ENCODE data around the gene PLAC9. TPM values are rescaled to one million over a fixed set of nuclear protein-coding genes. Genes with fewer than 3 reads are reported as not detected.
A peak's percentile ranks its signal among the peaks of the same experiment; 100 is the strongest.

The PLAC9 gene
- total and polyA plus RNA-seq, 2 donors (not counting 1 experiment from before 2014, with no cell fraction given): 16.7 to 40.4 TPM

- peaks cover 51% of the 10 kb centered on the region for H3K36me3 ChIP-seq (ENCODE audit: control insufficient read depth, insufficient read depth, low read length)
These were observed 35.6 kb downstream of the PLAC9 start for GRCh38 chr10:80168162-80168511.

DNA sequence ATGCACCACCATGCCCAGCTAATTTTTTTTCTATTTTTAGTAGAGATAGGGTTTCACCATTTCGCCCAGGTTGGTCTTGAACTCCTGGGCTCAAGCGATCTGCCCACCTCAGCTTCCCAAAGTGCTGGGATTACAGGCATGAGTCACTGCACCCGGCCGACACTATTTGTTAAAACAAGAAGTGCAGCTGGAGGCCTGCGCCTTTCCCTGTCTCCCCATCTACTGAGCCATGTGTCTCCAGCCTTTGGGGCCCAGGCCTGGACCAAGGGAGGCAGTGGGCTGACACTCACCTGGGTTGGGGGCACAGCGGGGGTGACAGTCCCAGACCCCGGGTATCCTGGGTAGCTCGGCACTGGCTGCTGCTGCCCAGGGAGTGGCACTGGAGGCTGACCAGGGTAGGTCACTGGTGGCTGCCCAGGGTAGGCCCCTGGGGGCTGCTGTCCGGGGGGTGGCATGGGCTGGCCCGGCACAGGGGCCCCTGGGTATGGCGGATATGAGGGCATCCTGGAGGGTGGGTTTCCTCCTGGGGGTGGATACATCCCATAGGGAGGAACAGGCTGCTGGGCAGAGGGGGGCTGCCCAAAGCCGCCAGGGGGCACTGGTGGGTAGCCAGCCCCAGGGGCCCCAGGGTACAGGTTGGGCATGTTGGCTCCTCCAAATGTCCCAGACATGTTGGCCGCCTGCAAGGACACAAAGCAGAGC is 36.3 kb downstream of the PLAC9 start:
- Histone ChIP-seq H3K9me3 (ENCODE audit: control insufficient read depth, insufficient read depth, low read depth, low read length) (no peaks in the 10 kb centered on the region), H3K9ac (ENCODE audit: insufficient read depth, low read length) (no peak overlapping the region), H3K79me2 (ENCODE audit: control insufficient read depth, insufficient read depth, low read length) (peaks cover 78% of the 10 kb centered on the region), H3K4me1 (ENCODE audit: control insufficient read depth, extremely low read depth, insufficient read depth, low read length) (peaks cover 38% of the 10 kb centered on the region), H4K20me1 (ENCODE audit: control insufficient read depth, extremely low read depth, insufficient read depth, low read length) (no peaks in the 10 kb centered on the region), H3K27ac (ENCODE audit: insufficient read depth, low read length) (peak overlapping the region; percentile 4), H3K27me3 (ENCODE audit: control insufficient read depth, insufficient read depth, low read length) (no peaks in the 10 kb centered on the region), H3K4me2 (ENCODE audit: extremely low read depth, insufficient read depth, low read length) (no peak overlapping the region), H3K4me3 (replicated peaks in 1 of 4; ENCODE audit: control extremely low read depth in 1 of 4, insufficient read depth in 1 of 4, low read depth in 3 of 4, low read length in 4 of 4) (no peak overlapping the region), H2AFZ (ENCODE audit: low read length) (no peak overlapping the region), H3K36me3 (ENCODE audit: control insufficient read depth, insufficient read depth, low read length) (peaks cover 48% of the 10 kb centered on the region)
- DNase-seq (ENCODE audit: low read depth in 2 of 2): no peak
- TF ChIP-seq EZH2 (IDR thresholded peaks at IDR 0.05; ENCODE audit: low read length, missing control alignments) (no peak), CTCF (conservative IDR thresholded peaks at IDR 0.05 in 1 of 2, IDR thresholded peaks at IDR 0.05 in 1 of 2; ENCODE audit: low read depth in 1 of 2, low read length in 2 of 2) (peak; percentile 18)

More at GRCh38 chr10:80168162-80168511, 35.6 kb downstream of the PLAC9 start:
- peaks cover 73% of the 10 kb centered on the region for H3K79me2 ChIP-seq (ENCODE audit: control insufficient read depth, insufficient read depth, low read length)
- H3K4me1 ChIP-seq (ENCODE audit: control insufficient read depth, extremely low read depth, insufficient read depth, low read length): peaks cover 44% of the 10 kb centered on the region
- H3K4me3 ChIP-seq (replicated peaks in 1 of 4; ENCODE audit: control extremely low read depth in 1 of 4, insufficient read depth in 1 of 4, low read depth in 3 of 4, low read length in 4 of 4): no peak overlapping the region
- TF ChIP-seq EZH2 (IDR thresholded peaks at IDR 0.05; ENCODE audit: low read length, missing control alignments): no peak
- DNase-seq (ENCODE audit: low read depth in 2 of 2): no peak
- no peak overlapping the region for H2AFZ ChIP-seq (ENCODE audit: low read length)
- H4K20me1 ChIP-seq (ENCODE audit: control insufficient read depth, extremely low read depth, insufficient read depth, low read length): no peaks in the 10 kb centered on the region
- no peak overlapping the region for H3K9ac ChIP-seq (ENCODE audit: insufficient read depth, low read length)
- H3K9me3 ChIP-seq (ENCODE audit: control insufficient read depth, insufficient read depth, low read depth, low read length): no peaks in the 10 kb centered on the region
- H3K27ac ChIP-seq (ENCODE audit: insufficient read depth, low read length): no peak overlapping the region
- no peak overlapping the region for H3K4me2 ChIP-seq (ENCODE audit: extremely low read depth, insufficient read depth, low read length)
- H3K27me3 ChIP-seq (ENCODE audit: control insufficient read depth, insufficient read depth, low read length): no peaks in the 10 kb centered on the region

GRCh38 chr10:80170026-80170425 is 37.5 kb downstream of the PLAC9 start:
- no peaks in the 10 kb centered on the region for H3K27me3 ChIP-seq (ENCODE audit: control insufficient read depth, insufficient read depth, low read length)
- H3K27ac ChIP-seq (ENCODE audit: insufficient read depth, low read length): no peak overlapping the region
- no peaks in the 10 kb centered on the region for H3K9me3 ChIP-seq (ENCODE audit: control insufficient read depth, insufficient read depth, low read depth, low read length)
- H4K20me1 ChIP-seq (ENCODE audit: control insufficient read depth, extremely low read depth, insufficient read depth, low read length): no peaks in the 10 kb centered on the region
- H2AFZ ChIP-seq (ENCODE audit: low read length): no peak overlapping the region
- peaks cover 82% of the 10 kb centered on the region for H3K79me2 ChIP-seq (ENCODE audit: control insufficient read depth, insufficient read depth, low read length)
- H3K4me3 ChIP-seq (replicated peaks in 1 of 4; ENCODE audit: control extremely low read depth in 1 of 4, insufficient read depth in 1 of 4, low read depth in 3 of 4, low read length in 4 of 4): no peak overlapping the region
- H3K9ac ChIP-seq (ENCODE audit: insufficient read depth, low read length): no peak overlapping the region
- peaks cover 48% of the 10 kb centered on the region for H3K36me3 ChIP-seq (ENCODE audit: control insufficient read depth, insufficient read depth, low read length)
- DNase-seq (ENCODE audit: low read depth in 2 of 2): no peak
- TF ChIP-seq EZH2 (IDR thresholded peaks at IDR 0.05; ENCODE audit: low read length, missing control alignments): no peak
- no peak for TF ChIP-seq CTCF (conservative IDR thresholded peaks at IDR 0.05 in 1 of 2, IDR thresholded peaks at IDR 0.05 in 1 of 2; ENCODE audit: low read depth in 1 of 2, low read length in 2 of 2)
- no peak overlapping the region for H3K4me2 ChIP-seq (ENCODE audit: extremely low read depth, insufficient read depth, low read length)
- H3K4me1 ChIP-seq (ENCODE audit: control insufficient read depth, extremely low read depth, insufficient read depth, low read length): peaks cover 26% of the 10 kb centered on the region
